ENCODE measurements around the gene CADM1.

CADM1 gene

GRCh38 chr11:115164774-115165173 is 339.4 kb downstream of the CADM1 start:
- no peaks in the 10 kb centered on the region for H3K79me2 ChIP-seq (ENCODE audit: control insufficient read depth, low read length)
- no peak overlapping the region for H3K27ac ChIP-seq (ENCODE audit: low read depth, low read length)
- no peaks in the 10 kb centered on the region for H3K9me2 ChIP-seq (replicated peaks; ENCODE audit: control insufficient read depth, low read length)
- TF ChIP-seq, protein P1, sequence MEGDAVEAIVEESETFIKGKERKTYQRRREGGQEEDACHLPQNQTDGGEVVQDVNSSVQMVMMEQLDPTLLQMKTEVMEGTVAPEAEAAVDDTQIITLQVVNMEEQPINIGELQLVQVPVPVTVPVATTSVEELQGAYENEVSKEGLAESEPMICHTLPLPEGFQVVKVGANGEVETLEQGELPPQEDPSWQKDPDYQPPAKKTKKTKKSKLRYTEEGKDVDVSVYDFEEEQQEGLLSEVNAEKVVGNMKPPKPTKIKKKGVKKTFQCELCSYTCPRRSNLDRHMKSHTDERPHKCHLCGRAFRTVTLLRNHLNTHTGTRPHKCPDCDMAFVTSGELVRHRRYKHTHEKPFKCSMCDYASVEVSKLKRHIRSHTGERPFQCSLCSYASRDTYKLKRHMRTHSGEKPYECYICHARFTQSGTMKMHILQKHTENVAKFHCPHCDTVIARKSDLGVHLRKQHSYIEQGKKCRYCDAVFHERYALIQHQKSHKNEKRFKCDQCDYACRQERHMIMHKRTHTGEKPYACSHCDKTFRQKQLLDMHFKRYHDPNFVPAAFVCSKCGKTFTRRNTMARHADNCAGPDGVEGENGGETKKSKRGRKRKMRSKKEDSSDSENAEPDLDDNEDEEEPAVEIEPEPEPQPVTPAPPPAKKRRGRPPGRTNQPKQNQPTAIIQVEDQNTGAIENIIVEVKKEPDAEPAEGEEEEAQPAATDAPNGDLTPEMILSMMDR (IDR thresholded peaks at IDR 0.05; ENCODE audit: low read depth, low read length, poor library complexity, severe bottlenecking) = no peak
- no peak for TF ChIP-seq EZH2phosphoT487 (IDR thresholded peaks at IDR 0.05; ENCODE audit: borderline replicate concordance, low read length)
- H4K20me1 ChIP-seq (ENCODE audit: control insufficient read depth, insufficient read depth, low read depth, low read length) = no peaks in the 10 kb centered on the region
- H3K36me3 ChIP-seq (ENCODE audit: control insufficient read depth, low read length) = no peaks in the 10 kb centered on the region
- H3K4me3 ChIP-seq (ENCODE audit: low read length) = no peak overlapping the region
- 0 out of 2 replicates have a peak, but pooled peaks cover 4% of the 10 kb centered on the region for H3K27me3 ChIP-seq (ENCODE audit: control insufficient read depth, low read length)
- H3K4me2 ChIP-seq (ENCODE audit: low read length) = no peak overlapping the region
- no peaks in the 10 kb centered on the region for H3K9me3 ChIP-seq (ENCODE audit: control insufficient read depth, insufficient read depth, low read length)
- H3K4me1 ChIP-seq (ENCODE audit: control insufficient read depth, low read length) = no peaks in the 10 kb centered on the region
- no peaks in the 10 kb centered on the region for H3F3A ChIP-seq (ENCODE audit: control insufficient read depth, insufficient read depth)

- Histone ChIP-seq H4K20me1 (ENCODE audit: control insufficient read depth, insufficient read depth, low read depth, low read length) (no peaks in the 10 kb centered on the region), H3K4me3 (ENCODE audit: low read length) (no peak overlapping the region)
These were observed 341.3 kb downstream of the CADM1 start for GRCh38 chr11:115162919-115163318.

DNA sequence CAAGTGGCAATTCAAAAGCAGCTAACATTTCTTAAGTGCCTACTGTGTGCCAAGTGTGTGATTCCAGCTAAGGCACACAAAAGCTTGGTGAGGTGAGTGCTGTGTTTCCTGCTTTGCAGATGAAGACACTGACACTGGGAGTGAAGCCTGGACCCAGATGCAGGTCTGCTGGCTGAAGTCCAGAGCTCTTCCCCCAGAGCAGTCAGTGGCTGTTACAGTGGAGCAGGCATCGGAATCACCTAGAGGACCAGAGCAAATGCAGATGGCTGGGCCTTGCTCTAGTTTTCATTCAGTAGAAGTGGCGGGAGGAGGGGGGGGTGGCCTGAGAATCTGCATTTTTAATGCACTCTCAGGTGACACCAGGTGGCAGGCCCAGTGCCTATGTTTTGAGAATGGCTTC is 342.3 kb downstream of the CADM1 start:
- H3K4me3 ChIP-seq (ENCODE audit: low read length) = no peak overlapping the region
- H4K20me1 ChIP-seq (ENCODE audit: control insufficient read depth, insufficient read depth, low read depth, low read length) = no peaks in the 10 kb centered on the region
- 0 out of 2 replicates have a peak, but pooled peaks cover 4% of the 10 kb centered on the region for H3K27me3 ChIP-seq (ENCODE audit: control insufficient read depth, low read length)
- H3K4me1 ChIP-seq (ENCODE audit: control insufficient read depth, low read length) = no peaks in the 10 kb centered on the region
- H3K9me3 ChIP-seq (ENCODE audit: control insufficient read depth, insufficient read depth, low read length) = no peaks in the 10 kb centered on the region
- H3K27ac ChIP-seq (ENCODE audit: low read depth, low read length) = no peak overlapping the region
- no peaks in the 10 kb centered on the region for H3K36me3 ChIP-seq (ENCODE audit: control insufficient read depth, low read length)
- no peaks in the 10 kb centered on the region for H3K79me2 ChIP-seq (ENCODE audit: control insufficient read depth, low read length)
- H3K4me2 ChIP-seq (ENCODE audit: low read length) = no peak overlapping the region
- no peaks in the 10 kb centered on the region for H3F3A ChIP-seq (ENCODE audit: control insufficient read depth, insufficient read depth)
- TF ChIP-seq, protein P1 (IDR thresholded peaks at IDR 0.05; ENCODE audit: low read depth, low read length, poor library complexity, severe bottlenecking) = no peak
- H3K9me2 ChIP-seq (replicated peaks; ENCODE audit: control insufficient read depth, low read length) = no peaks in the 10 kb centered on the region

More at GRCh38 chr11:115162919-115163318, 341.3 kb downstream of the CADM1 start:
- H3K4me2 ChIP-seq (ENCODE audit: low read length) = no peak overlapping the region
- H3K27me3 ChIP-seq (ENCODE audit: control insufficient read depth, low read length) = 0 out of 2 replicates have a peak, but pooled peaks cover 4% of the 10 kb centered on the region
- H3K79me2 ChIP-seq (ENCODE audit: control insufficient read depth, low read length) = no peaks in the 10 kb centered on the region
- TF ChIP-seq, protein P1 (IDR thresholded peaks at IDR 0.05; ENCODE audit: low read depth, low read length, poor library complexity, severe bottlenecking) = no peak
- no peak for TF ChIP-seq EZH2phosphoT487 (IDR thresholded peaks at IDR 0.05; ENCODE audit: borderline replicate concordance, low read length)
- H3K36me3 ChIP-seq (ENCODE audit: control insufficient read depth, low read length) = no peaks in the 10 kb centered on the region
- no peak overlapping the region for H3K27ac ChIP-seq (ENCODE audit: low read depth, low read length)
- no peaks in the 10 kb centered on the region for H3F3A ChIP-seq (ENCODE audit: control insufficient read depth, insufficient read depth)
- H3K9me2 ChIP-seq (replicated peaks; ENCODE audit: control insufficient read depth, low read length) = no peaks in the 10 kb centered on the region
- H3K4me1 ChIP-seq (ENCODE audit: control insufficient read depth, low read length) = no peaks in the 10 kb centered on the region
- no peaks in the 10 kb centered on the region for H3K9me3 ChIP-seq (ENCODE audit: control insufficient read depth, insufficient read depth, low read length)
